GM12878 (cell line): Measurements from ENCODE around the gene AQP5. TPM values are rescaled to one million over a fixed set of nuclear protein-coding genes. Genes with fewer than 3 reads are reported as not detected.

Source experiments
- ATAC-seq: fragments of 200-7000 bp; cut with Tn5 transposase; 3 replicates; pipeline ENCODE4 v1.9.1; 2020; ENCODE audit warnings: mild to moderate bottlenecking, moderate library complexity
- Bru-seq: library from RNA; stranded (reverse); fragments of 400-500 nt; gene quantifications from one replicate; lab custom pipeline; 2021; lab: Mats Ljungman, UMichigan
- BruChase-seq, 2 experiments: library from RNA; stranded (reverse); fragments of 400-500 nt; gene quantifications; one replicate each; lab custom pipeline; 2021; lab: Mats Ljungman, UMichigan
- BruUV-seq: library from RNA; stranded (reverse); fragments of 400-500 nt; replicated peaks from 2 replicates; lab custom pipeline; 2021; lab: Mats Ljungman, UMichigan
- CTCF ChIA-PET: fragments of 300-600 bp; sonication (Branson Sonifier 250); formaldehyde crosslinking; extraction: SDS; loops from one replicate; lab custom pipeline; 2021; ENCODE audit warnings: inconsistent platforms; lab: Yijun Ruan, JAX
- POLR2A ChIA-PET: fragments of 350-600 bp; formaldehyde crosslinking; extraction: SDS; loops from one replicate; lab custom pipeline; 2021; ENCODE audit warnings: inconsistent platforms; lab: Charles Lee
- RAD21 ChIA-PET: fragments of 300-600 bp; sonication (Branson Sonifier 250); formaldehyde crosslinking; loops from one replicate; lab custom pipeline; 2023; ENCODE audit warnings: antibody characterized with exemption; ENCODE audit not compliant: unreplicated experiment; lab: Charles Lee
- SMC1A ChIA-PET: fragments of 300-600 bp; sonication (Branson Sonifier 250); formaldehyde crosslinking; loops from one replicate; lab custom pipeline; 2023; ENCODE audit not compliant: unreplicated experiment, uncharacterized antibody; lab: Charles Lee
- DNase-seq: peaks from one replicate; pipeline ENCODE4 v3.0.0-alpha.2; 2011; ENCODE audit warnings: low read depth, low spot score
- FAIRE-seq: peaks from 3 replicates; lab custom pipeline; 2011; peaks lifted over from hg19 to GRCh38; lab: Jason Lieb, UNC
- H2AFZ ChIP-seq: 2 replicates; pipeline ENCODE4 v1.6.0; 2011; ENCODE audit warnings: low read depth, low read length, control low read depth; ENCODE audit not compliant: control insufficient read depth
- H3K27ac ChIP-seq: 2 replicates; pipeline ENCODE4 v1.5.1; 2011; ENCODE audit warnings: control low read depth; ENCODE audit not compliant: control insufficient read depth, insufficient read depth
- H3K27me3 ChIP-seq, 2 experiments: replicated peaks in 1 of 2; 2 replicates each; pipeline versions ENCODE4 v1.6.0 to v1.6.1; 2011; ENCODE audit warnings: low read length in 1 of 2; ENCODE audit not compliant: control insufficient read depth in 2 of 2, insufficient read depth in 2 of 2
- H3K36me3 ChIP-seq, 2 experiments: 2 replicates each; pipeline ENCODE4 v1.5.1; 2011; ENCODE audit warnings: low read length in 1 of 2; ENCODE audit not compliant: control insufficient read depth in 2 of 2, insufficient read depth in 2 of 2
- H3K4me1 ChIP-seq: 2 replicates; pipeline ENCODE4 v1.6.1; 2011; ENCODE audit warnings: mild to moderate bottlenecking, low read length, moderate library complexity, mixed read lengths; ENCODE audit not compliant: control insufficient read depth, insufficient read depth
- H3K4me2 ChIP-seq: 2 replicates; pipeline ENCODE4 v1.6.0; 2011; ENCODE audit warnings: control low read depth; ENCODE audit not compliant: control insufficient read depth, insufficient read depth
- H3K4me3 ChIP-seq: fragments of 200-600 bp; sonication (generic); 2 replicates; pipeline ENCODE4 v1.5.1; 2016
- H3K79me2 ChIP-seq: 2 replicates; pipeline ENCODE4 v1.6.0; 2011; ENCODE audit warnings: low read length; ENCODE audit not compliant: control insufficient read depth, insufficient read depth
- H3K9ac ChIP-seq: 2 replicates; pipeline ENCODE4 v1.8.0; 2011; ENCODE audit warnings: low read length, control low read depth, mixed read lengths; ENCODE audit not compliant: control insufficient read depth, insufficient read depth
- H3K9me3 ChIP-seq: replicated peaks from 3 replicates; pipeline ENCODE4 v1.5.1; 2011; ENCODE audit warnings: mild to moderate bottlenecking, low read length; ENCODE audit not compliant: control insufficient read depth, insufficient read depth
- H4K20me1 ChIP-seq: 2 replicates; pipeline ENCODE4 v1.6.0; 2011; ENCODE audit not compliant: control insufficient read depth, insufficient read depth
- HCFC1 ChIP-seq: fragments of 150-350 bp; IDR thresholded peaks from 2 replicates; pipeline ENCODE4 v1.6.1; 2014; ENCODE audit warnings: low read length
- RCOR1 ChIP-seq: conservative IDR thresholded peaks from 2 replicates; pipeline ENCODE4 v1.6.1; 2012; ENCODE audit warnings: low read depth, low read length, improper control_type of control experiment
- SMAD1 ChIP-seq: fragments of 450-650 bp; IDR thresholded peaks from 2 replicates; pipeline ENCODE4 v1.6.1; 2018; ENCODE audit warnings: mild to moderate bottlenecking, low read depth; ENCODE audit not compliant: partially characterized antibody
- SUZ12 ChIP-seq: fragments of 200-600 bp; sonication (generic); IDR thresholded peaks from one replicate; pipeline ENCODE4 v1.6.1; 2018; ENCODE audit warnings: antibody characterized with exemption, mild to moderate bottlenecking; ENCODE audit not compliant: unreplicated experiment
- USF1 ChIP-seq: IDR thresholded peaks from 2 replicates; pipeline ENCODE4 v1.6.1; 2011; ENCODE audit warnings: borderline replicate concordance, low read depth, mild to moderate bottlenecking, moderate library complexity, mixed read lengths, low read length; ENCODE audit not compliant: insufficient read depth; ENCODE audit errors: extremely low read length
- ZNF24 ChIP-seq: fragments of 450-650 bp; IDR thresholded peaks from 2 replicates; pipeline ENCODE4 v1.6.1; 2017; ENCODE audit warnings: antibody characterized with exemption, mild to moderate bottlenecking
- WGBS: methylation state at CpG from one replicate; pipeline ENCODE4 v1.1.6; 2016; ENCODE audit warnings: low lambda C conversion rate; ENCODE audit not compliant: insufficient replicate concordance, insufficient coverage; ENCODE audit errors: missing lambda C conversion rate; 5-methylcytosine and 5-hydroxymethylcytosine counted together
- in situ Hi-C: fragments of 300-500 bp; cut with MboI; formaldehyde crosslinking; loops from 9 replicates; pipeline ENCODE4 v1.14.3; 2018; ENCODE audit warnings: mixed read lengths
- intact Hi-C: fragments of 100-400 bp; cut with micrococcal nuclease; formaldehyde crosslinking; loops from one replicate; pipeline ENCODE4 v1.14.2; 2022; ENCODE audit not compliant: unreplicated experiment
- long read RNA-seq, 2 experiments: library from polyadenylated mRNA; unstranded; transcript quantifications; one replicate each; pipeline ENCODE4 v2.0.0, GENCODE V29; 2019 to 2020
- polyA minus RNA-seq, 3 experiments: library from RNA; depleted of rRNA, polyadenylated mRNA; stranded (reverse); fragments of >200 nt; gene quantifications; 2 replicates each; pipeline ENCODE4 v1.2.3, GENCODE V29; 2011
- polyA plus RNA-seq, 11 experiments: library from polyadenylated mRNA; depleted of rRNA in 4 of 11; unstranded in 6 of 11; stranded (reverse) in 5 of 11; fragments of >200 nt; fragmentation: Nextera tagmentation in 4 of 11; fragmentation: Illumina TruSeq in 1 of 11; extraction: Ambion mirVana in 4 of 11; extraction: Trizol in 1 of 11; gene quantifications; 1 replicate in 1 of 11; 2 replicates in 10 of 11; pipeline versions ENCODE4 v1.2.1 to v1.2.3, GENCODE V29; 2011 to 2016; ENCODE audit warnings: inconsistent platforms in 2 of 11, missing spikeins in 2 of 11, low read depth in 1 of 11
- total RNA-seq, 4 experiments: library from RNA; depleted of rRNA in 3 of 4; stranded (reverse); fragments of >200 nt in 3 of 4; fragmentation: Illumina TruSeq in 1 of 4; extraction: Trizol in 1 of 4; gene quantifications; 2 replicates each; pipeline versions ENCODE4 v1.2.1 to v1.2.3, GENCODE V29; 2013 to 2021

The AQP5 gene
- not detected in 2 replicates for total RNA-seq (2013; cell fraction: nucleolus; rRNA removed)
- total RNA-seq (2014; rRNA removed) (not detected in 2 replicates), total RNA-seq (2014; rRNA removed; fragmentation: Illumina TruSeq; extraction: Trizol) (not detected in 2 replicates), total RNA-seq (2021) (not detected in 2 replicates), polyA plus RNA-seq (2011; rRNA removed) (not detected in 2 replicates), polyA plus RNA-seq (2014; fragmentation: Illumina TruSeq; extraction: Trizol) (not detected in 2 replicates), polyA plus RNA-seq (2014; fragmentation: Nextera tagmentation; extraction: Ambion mirVana) (not detected), polyA plus RNA-seq (2014; rRNA removed) (not detected in 2 replicates), polyA plus RNA-seq (2016; fragmentation: Nextera tagmentation; extraction: Ambion mirVana) (not detected), polyA minus RNA-seq (2011; rRNA and poly(A)+ RNA removed) (not detected in 2 replicates), Bru-seq, nascent RNA (not detected), BruChase-seq, experiment 1, labeled RNA remaining after a 6-hour chase (not detected), BruChase-seq, experiment 2, labeled RNA remaining after a 2-hour chase (not detected)
- not detected for polyA plus RNA-seq (2011; ENCODE audit: low read depth)
- not detected in 2 replicates for polyA plus RNA-seq (2011; cell fraction: cytosol; rRNA removed)
- polyA plus RNA-seq (2011; cell fraction: nucleus; rRNA removed), result not detected in 2 replicates
- polyA plus RNA-seq (2012), result not detected in 2 replicates
- not detected in 2 replicates for polyA minus RNA-seq (2011; cell fraction: cytosol; rRNA and poly(A)+ RNA removed)
- not detected in 2 replicates for polyA minus RNA-seq (2011; cell fraction: nucleus; rRNA and poly(A)+ RNA removed)
- long read RNA-seq, experiment 1, result 0 reads
- long read RNA-seq, experiment 2, result 0 reads

GRCh38 chr12:49961111-49961922 lies at the start of gene AQP5:
Gene AQP5 (plus strand): TSS chr12:49961872. CDS start chr12:49962018, 146 bp downstream.
- Histone ChIP-seq H3K4me3 (no peak within 1 kb of the TSS), H3K4me1 (no peaks in the 10 kb centered on the region)

More at GRCh38 chr12:49961111-49961922, at the start of gene AQP5:
- Histone ChIP-seq H3K9me3 (no peaks in the 10 kb centered on the region; the same call in 2 of the 3 replicates), H3K4me2 (no peak within 1 kb of the TSS; the same call in 1 of the 2 replicates), H2AFZ (no peak within 1 kb of the TSS), H3K27me3 (peaks cover 6 to 31% of the 10 kb centered on the region in 2 experiments), H3K79me2 (no peaks in the 10 kb centered on the region), H3K9ac (no peak within 1 kb of the TSS), H3K27ac (no peak within 1 kb of the TSS), H3K36me3 (no peaks in the 10 kb centered on the region), H4K20me1 (no peaks in the 10 kb centered on the region)
- ChIA-PET RAD21 (no interaction called here), SMC1A (no interaction called here), CTCF (interaction anchor here (3.0 kb wide), 1 partner anchor 16 kb away, joined by 9 read pairs; no protein-coding TSS in a partner anchor), POLR2A (no interaction called here)
- no peak for FAIRE-seq
- ATAC-seq, result no peak
- TF ChIP-seq SUZ12 (peak; percentile 79), ZNF24 (no peak), RCOR1 (no peak), SMAD1 (no peak), HCFC1 (no peak), USF1 (peak; percentile 18)
- in situ Hi-C loops (no loop called here), intact Hi-C loops (no loop called here)
- no peak for DNase-seq
- 29% methylated on average over 47 of the region's 111 CpGs for WGBS
- BruUV-seq, result no TSS peak
